Effector memory CD4-positive, alpha-beta T cell (primary cell): Measurements from ENCODE around the gene ZDHHC14.

Source experiments
- DNase-seq, 3 donors: peaks; one replicate each; pipeline ENCODE4 v3.0.0-alpha.2; 2020
- H3K27ac ChIP-seq: 2 replicates; pipeline ENCODE4 v1.7.0; 2013; ENCODE audit warnings: mild to moderate bottlenecking, low read length, moderate library complexity; ENCODE audit not compliant: insufficient read depth, poor library complexity, severe bottlenecking
- H3K27me3 ChIP-seq: replicated peaks from 2 replicates; pipeline ENCODE4 v1.7.0; 2013; ENCODE audit warnings: mild to moderate bottlenecking, low read length; ENCODE audit not compliant: insufficient read depth, control insufficient read depth, poor library complexity, severe bottlenecking
- H3K36me3 ChIP-seq: 2 replicates; pipeline ENCODE4 v1.7.0; 2013; ENCODE audit warnings: mild to moderate bottlenecking, low read length, moderate library complexity; ENCODE audit not compliant: control insufficient read depth, insufficient read depth
- H3K4me1 ChIP-seq: 2 replicates; pipeline ENCODE4 v1.7.0; 2013; ENCODE audit warnings: low read length, mild to moderate bottlenecking; ENCODE audit not compliant: control insufficient read depth, insufficient read depth, poor library complexity, severe bottlenecking
- H3K4me3 ChIP-seq: 2 replicates; pipeline ENCODE4 v1.7.0; 2013; ENCODE audit warnings: low read length, low read depth, mild to moderate bottlenecking; ENCODE audit not compliant: insufficient read depth, poor library complexity, severe bottlenecking
- H3K9me3 ChIP-seq: 2 replicates; pipeline ENCODE4 v1.7.0; 2013; ENCODE audit warnings: mild to moderate bottlenecking, low read length, moderate library complexity; ENCODE audit not compliant: control insufficient read depth

Gene ZDHHC14

GRCh38 chr6:157644043-157644810 is 263.2 kb downstream of the ZDHHC14 start:
- H3K36me3 ChIP-seq: no peaks in the 10 kb centered on the region
- H3K4me1 ChIP-seq: no peaks in the 10 kb centered on the region
- H3K9me3 ChIP-seq: no peaks in the 10 kb centered on the region
- DNase-seq: no peak
- no peak overlapping the region for H3K27ac ChIP-seq
- no peak overlapping the region for H3K4me3 ChIP-seq
- no peaks in the 10 kb centered on the region for H3K27me3 ChIP-seq

- H3K9me3 ChIP-seq: no peaks in the 10 kb centered on the region
- H3K4me1 ChIP-seq: no peaks in the 10 kb centered on the region
- DNase-seq: no peak
- H3K27ac ChIP-seq: no peak overlapping the region
- H3K4me3 ChIP-seq: no peak overlapping the region
- H3K27me3 ChIP-seq: no peaks in the 10 kb centered on the region
- H3K36me3 ChIP-seq: no peaks in the 10 kb centered on the region
Observed at GRCh38 chr6:157645201-157645795, 264.3 kb downstream of the ZDHHC14 start.

- no peaks in the 10 kb centered on the region for H3K4me1 ChIP-seq
- H3K36me3 ChIP-seq: no peaks in the 10 kb centered on the region
- H3K4me3 ChIP-seq: no peak overlapping the region
- no peaks in the 10 kb centered on the region for H3K27me3 ChIP-seq
- H3K27ac ChIP-seq: no peak overlapping the region
- no peaks in the 10 kb centered on the region for H3K9me3 ChIP-seq
- DNase-seq: no peak
Observed at GRCh38 chr6:157646012-157646411, 265.0 kb downstream of the ZDHHC14 start.

- Histone ChIP-seq H3K27me3 (no peaks in the 10 kb centered on the region), H3K36me3 (no peaks in the 10 kb centered on the region), H3K4me3 (no peak overlapping the region), H3K9me3 (no peaks in the 10 kb centered on the region), H3K4me1 (no peaks in the 10 kb centered on the region), H3K27ac (no peak overlapping the region)
- DNase-seq: no peak
Observed at GRCh38 chr6:157647261-157647915, 266.4 kb downstream of the ZDHHC14 start.

- DNase-seq: no peak
- no peaks in the 10 kb centered on the region for H3K4me1 ChIP-seq
Observed at GRCh38 chr6:157648561-157648960, 267.6 kb downstream of the ZDHHC14 start.

GRCh38 chr6:157649311-157650260 is 268.6 kb downstream of the ZDHHC14 start:
- H3K27me3 ChIP-seq: no peaks in the 10 kb centered on the region
- H3K4me3 ChIP-seq: no peak overlapping the region
- DNase-seq: no peak
- no peaks in the 10 kb centered on the region for H3K9me3 ChIP-seq
- H3K27ac ChIP-seq: no peak overlapping the region
- H3K4me1 ChIP-seq: no peaks in the 10 kb centered on the region
- H3K36me3 ChIP-seq: no peaks in the 10 kb centered on the region

More at GRCh38 chr6:157648561-157648960, 267.6 kb downstream of the ZDHHC14 start:
- H3K27me3 ChIP-seq: no peaks in the 10 kb centered on the region
- H3K9me3 ChIP-seq: no peaks in the 10 kb centered on the region
- H3K36me3 ChIP-seq: no peaks in the 10 kb centered on the region
- no peak overlapping the region for H3K4me3 ChIP-seq
- H3K27ac ChIP-seq: no peak overlapping the region

- Histone ChIP-seq H3K4me1 (no peaks in the 10 kb centered on the region), H3K27ac (no peak overlapping the region), H3K36me3 (no peaks in the 10 kb centered on the region), H3K4me3 (no peak overlapping the region), H3K27me3 (no peaks in the 10 kb centered on the region), H3K9me3 (no peaks in the 10 kb centered on the region)
- no peak for DNase-seq
Observed at GRCh38 chr6:157650261-157650640, 269.3 kb downstream of the ZDHHC14 start.

GRCh38 chr6:157650801-157651200 is 269.8 kb downstream of the ZDHHC14 start:
- Histone ChIP-seq H3K27me3 (no peaks in the 10 kb centered on the region), H3K4me3 (no peak overlapping the region), H3K9me3 (no peaks in the 10 kb centered on the region), H3K4me1 (no peaks in the 10 kb centered on the region), H3K27ac (no peak overlapping the region), H3K36me3 (no peaks in the 10 kb centered on the region)
- no peak for DNase-seq

- no peak for DNase-seq
- Histone ChIP-seq H3K4me1 (no peaks in the 10 kb centered on the region), H3K36me3 (no peaks in the 10 kb centered on the region), H3K4me3 (no peak overlapping the region), H3K27ac (no peak overlapping the region), H3K9me3 (no peaks in the 10 kb centered on the region), H3K27me3 (no peaks in the 10 kb centered on the region)
Observed at GRCh38 chr6:157651731-157652490, 270.9 kb downstream of the ZDHHC14 start.
